K562 (cell line): ENCODE results near the gene ZDHHC8. TPM values are rescaled to one million over a fixed set of nuclear protein-coding genes. Genes with fewer than 3 reads are reported as not detected.

Experiments used
- CBX1 ChIP-seq: sonication (generic); IDR thresholded peaks from 2 replicates; pipeline ENCODE4 v1.6.1; 2016; ENCODE audit warnings: antibody characterized with exemption, low read depth, mild to moderate bottlenecking
- CHD1 ChIP-seq: fragments of 200-600 bp; sonication (generic); IDR thresholded peaks from one replicate; pipeline ENCODE4 v1.6.1; 2012; ENCODE audit warnings: mild to moderate bottlenecking, moderate library complexity, low read length, inconsistent platforms
- DACH1 ChIP-seq: fragments of 450-650 bp; IDR thresholded peaks from 2 replicates; pipeline ENCODE4 v1.6.1; 2018; ENCODE audit not compliant: partially characterized antibody
- ESRRA ChIP-seq: fragments of 450-650 bp; IDR thresholded peaks from 2 replicates; pipeline ENCODE4 v1.6.1; 2014; ENCODE audit warnings: low read depth, mild to moderate bottlenecking, moderate library complexity, borderline replicate concordance
- ETS1 ChIP-seq: conservative IDR thresholded peaks from 2 replicates; pipeline ENCODE4 v1.6.1; 2011; ENCODE audit warnings: low read depth, mild to moderate bottlenecking, low read length; ENCODE audit not compliant: control insufficient read depth
- HDAC3 ChIP-seq: fragments of 450-650 bp; IDR thresholded peaks from 2 replicates; pipeline ENCODE4 v1.6.1; 2018; ENCODE audit warnings: borderline replicate concordance, mild to moderate bottlenecking, moderate library complexity; ENCODE audit not compliant: partially characterized antibody
- NR2C1 ChIP-seq, 2 experiments: fragments of 450-650 bp; IDR thresholded peaks; 2 replicates each; pipeline ENCODE4 v1.6.1; 2017; ENCODE audit warnings: mild to moderate bottlenecking in 2 of 2, antibody characterized with exemption in 1 of 2, inconsistent platforms in 1 of 2, missing compliant biosample characterization in 1 of 2, missing genetic modification characterization in 1 of 2
- PBX2 ChIP-seq, 2 experiments: IDR thresholded peaks in 1 of 2; conservative IDR thresholded peaks in 1 of 2; 2 replicates each; pipeline ENCODE4 v1.6.1; 2016; ENCODE audit warnings: low read depth in 2 of 2, mild to moderate bottlenecking in 1 of 2, missing compliant biosample characterization in 1 of 2, missing genetic modification characterization in 1 of 2, moderate library complexity in 1 of 2
- RBM14 ChIP-seq: fragments of 200-400 bp; formaldehyde crosslinking; IDR thresholded peaks from 2 replicates; pipeline ENCODE4 v1.6.1; 2018; ENCODE audit warnings: low read depth, mild to moderate bottlenecking, low read length, moderate library complexity, borderline replicate concordance; ENCODE audit not compliant: insufficient read depth
- SMARCB1 ChIP-seq: IDR thresholded peaks from 2 replicates; pipeline ENCODE4 v1.6.1; 2011; ENCODE audit warnings: improper control_type of control experiment, low read depth; ENCODE audit not compliant: insufficient read length
- USF2 ChIP-seq: sonication (generic); formaldehyde crosslinking; IDR thresholded peaks from 2 replicates; pipeline ENCODE4 v1.5.0; 2020; ENCODE audit warnings: missing genetic modification reagents
- ZNF57 ChIP-seq: fragments of 450-650 bp; formaldehyde crosslinking; IDR thresholded peaks from 2 replicates; pipeline ENCODE4 v1.4.0; 2020; ENCODE audit warnings: mild to moderate bottlenecking, moderate library complexity
- polyA plus RNA-seq, 8 experiments: library from polyadenylated mRNA; depleted of rRNA in 4 of 8; stranded (reverse) in 5 of 8; unstranded in 3 of 8; fragments of >200 nt; fragmentation: Nextera tagmentation in 2 of 8; fragmentation: Illumina TruSeq in 1 of 8; extraction: Ambion mirVana in 2 of 8; extraction: Trizol in 1 of 8; gene quantifications; 2 replicates each; pipeline versions ENCODE4 v1.2.1 to v1.2.3, GENCODE V29; 2011 to 2014; ENCODE audit warnings: inconsistent platforms in 1 of 8, missing spikeins in 1 of 8
- total RNA-seq, 7 experiments: library from RNA; depleted of rRNA in 6 of 7; stranded (reverse); fragments of >200 nt in 6 of 7; fragmentation: Illumina TruSeq in 2 of 7; extraction: Trizol in 2 of 7; gene quantifications; 2 replicates each; pipeline versions ENCODE4 v1.2.1 to v1.2.3, GENCODE V29; 2011 to 2021; ENCODE audit warnings: low replicate concordance in 1 of 7
- TF ChIP-seq, protein P1 (sequence below), 3 experiments: fragments of 200-800 bp in 1 of 3; fragments of 250-450 bp in 1 of 3; fragments of 450-650 bp in 1 of 3; sonication (Bioruptor Pico) in 1 of 3; sonication (Bioruptor generic) in 1 of 3; formaldehyde crosslinking in 1 of 3; IDR thresholded peaks; 2 replicates each; pipeline versions ENCODE4 v1.6.1 to v1.8.0; 2016 to 2022; ENCODE audit warnings: mild to moderate bottlenecking in 2 of 3, missing genetic modification characterization in 2 of 3, missing compliant biosample characterization in 1 of 3, moderate library complexity in 1 of 3
- TF ChIP-seq, protein P2 (sequence below): fragments of 250-450 bp; sonication (Bioruptor Pico); IDR thresholded peaks from 2 replicates; pipeline ENCODE4 v1.4.0; 2020; ENCODE audit warnings: mild to moderate bottlenecking, moderate library complexity

ZDHHC8 gene
- total and polyA plus RNA-seq, 9 of the 15 experiments (the other 6 are each of a cell fraction or from before 2014, with no cell fraction given), result 0.04 to 109 (median 16.4) TPM

GRCh38 chr22:20128902-20129746, 2.5 kb upstream of the ZDHHC8 start (continued):
- TF ChIP-seq ETS1 (no peak), HDAC3 (no peak), NR2C1 (IDR thresholded peaks at IDR 0.05) (no peak), NR2C1 (tag; IDR thresholded peaks at IDR 0.05) (no peak), DACH1 (no peak), CBX1 (no peak; the same call in 1 of the 2 replicates), RBM14 (peak; percentile 50; the same call in 1 of the 2 replicates), ZNF57 (CRISPR knock-in tag) (no peak), SMARCB1 (no peak), CHD1 (peak; percentile 24), ESRRA (no peak), USF2 (CRISPR knock-in tag) (no peak), PBX2 (CRISPR knock-in tag; IDR thresholded peaks at IDR 0.05; ENCODE audit: low read depth) (no peak), PBX2 (tag; conservative IDR thresholded peaks at IDR 0.05; ENCODE audit: low read depth) (no peak)
- TF ChIP-seq, protein P1, sequence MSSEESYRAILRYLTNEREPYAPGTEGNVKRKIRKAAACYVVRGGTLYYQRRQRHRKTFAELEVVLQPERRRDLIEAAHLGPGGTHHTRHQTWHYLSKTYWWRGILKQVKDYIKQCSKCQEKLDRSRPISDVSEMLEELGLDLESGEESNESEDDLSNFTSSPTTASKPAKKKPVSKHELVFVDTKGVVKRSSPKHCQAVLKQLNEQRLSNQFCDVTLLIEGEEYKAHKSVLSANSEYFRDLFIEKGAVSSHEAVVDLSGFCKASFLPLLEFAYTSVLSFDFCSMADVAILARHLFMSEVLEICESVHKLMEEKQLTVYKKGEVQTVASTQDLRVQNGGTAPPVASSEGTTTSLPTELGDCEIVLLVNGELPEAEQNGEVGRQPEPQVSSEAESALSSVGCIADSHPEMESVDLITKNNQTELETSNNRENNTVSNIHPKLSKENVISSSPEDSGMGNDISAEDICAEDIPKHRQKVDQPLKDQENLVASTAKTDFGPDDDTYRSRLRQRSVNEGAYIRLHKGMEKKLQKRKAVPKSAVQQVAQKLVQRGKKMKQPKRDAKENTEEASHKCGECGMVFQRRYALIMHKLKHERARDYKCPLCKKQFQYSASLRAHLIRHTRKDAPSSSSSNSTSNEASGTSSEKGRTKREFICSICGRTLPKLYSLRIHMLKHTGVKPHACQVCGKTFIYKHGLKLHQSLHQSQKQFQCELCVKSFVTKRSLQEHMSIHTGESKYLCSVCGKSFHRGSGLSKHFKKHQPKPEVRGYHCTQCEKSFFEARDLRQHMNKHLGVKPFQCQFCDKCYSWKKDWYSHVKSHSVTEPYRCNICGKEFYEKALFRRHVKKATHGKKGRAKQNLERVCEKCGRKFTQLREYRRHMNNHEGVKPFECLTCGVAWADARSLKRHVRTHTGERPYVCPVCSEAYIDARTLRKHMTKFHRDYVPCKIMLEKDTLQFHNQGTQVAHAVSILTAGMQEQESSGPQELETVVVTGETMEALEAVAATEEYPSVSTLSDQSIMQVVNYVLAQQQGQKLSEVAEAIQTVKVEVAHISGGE (CRISPR knock-in tag; IDR thresholded peaks at IDR 0.05), result 0 out of 6 replicates have a peak, but pooled peaks of 1 of the 3 experiments have one; percentile 42
- TF ChIP-seq, protein P2, sequence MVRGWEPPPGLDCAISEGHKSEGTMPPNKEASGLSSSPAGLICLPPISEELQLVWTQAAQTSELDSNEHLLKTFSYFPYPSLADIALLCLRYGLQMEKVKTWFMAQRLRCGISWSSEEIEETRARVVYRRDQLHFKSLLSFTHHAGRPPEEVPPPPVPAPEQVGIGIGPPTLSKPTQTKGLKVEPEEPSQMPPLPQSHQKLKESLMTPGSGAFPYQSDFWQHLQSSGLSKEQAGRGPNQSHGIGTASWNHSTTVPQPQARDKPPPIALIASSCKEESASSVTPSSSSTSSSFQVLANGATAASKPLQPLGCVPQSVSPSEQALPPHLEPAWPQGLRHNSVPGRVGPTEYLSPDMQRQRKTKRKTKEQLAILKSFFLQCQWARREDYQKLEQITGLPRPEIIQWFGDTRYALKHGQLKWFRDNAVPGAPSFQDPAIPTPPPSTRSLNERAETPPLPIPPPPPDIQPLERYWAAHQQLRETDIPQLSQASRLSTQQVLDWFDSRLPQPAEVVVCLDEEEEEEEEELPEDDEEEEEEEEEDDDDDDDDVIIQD (CRISPR knock-in tag), result peak; percentile 74; the same call in 1 of the 2 replicates
